ENCODE measurements around the gene DHRS2.
"Not testable (repeated sequence)": the region's sequence is repeated elsewhere in the genome, so short reads cannot be mapped to it uniquely, and the experiment has no call there.

The DHRS2 gene

DNA sequence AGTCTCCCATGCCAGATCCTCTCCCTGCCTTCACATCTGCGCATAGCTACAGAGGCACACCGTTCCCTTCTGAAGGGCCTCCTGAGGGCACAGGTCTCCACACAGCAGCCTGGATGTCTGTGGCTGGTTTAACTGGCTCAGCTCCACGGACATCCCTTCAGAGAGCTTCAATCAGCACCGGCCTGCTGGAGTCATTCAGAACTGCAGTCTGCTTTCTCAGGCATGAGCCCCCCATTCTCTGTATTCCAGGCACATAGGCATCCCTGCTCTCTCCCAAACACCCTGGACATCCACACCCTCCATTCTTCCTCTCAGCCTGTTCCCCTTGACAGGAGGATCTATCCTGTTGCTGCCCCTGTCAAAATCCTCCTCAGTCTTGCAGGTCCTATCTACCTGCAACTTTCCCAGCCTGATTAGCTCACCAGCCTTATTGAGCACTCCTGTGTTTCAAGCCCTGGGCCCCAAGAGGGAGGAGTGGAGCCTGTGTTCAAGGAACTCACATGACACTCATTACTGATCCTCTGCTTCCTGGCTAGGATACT, 2.9 kb upstream of the DHRS2 start:
- DNase-seq (ENCODE audit: low read depth): no peak

DNA sequence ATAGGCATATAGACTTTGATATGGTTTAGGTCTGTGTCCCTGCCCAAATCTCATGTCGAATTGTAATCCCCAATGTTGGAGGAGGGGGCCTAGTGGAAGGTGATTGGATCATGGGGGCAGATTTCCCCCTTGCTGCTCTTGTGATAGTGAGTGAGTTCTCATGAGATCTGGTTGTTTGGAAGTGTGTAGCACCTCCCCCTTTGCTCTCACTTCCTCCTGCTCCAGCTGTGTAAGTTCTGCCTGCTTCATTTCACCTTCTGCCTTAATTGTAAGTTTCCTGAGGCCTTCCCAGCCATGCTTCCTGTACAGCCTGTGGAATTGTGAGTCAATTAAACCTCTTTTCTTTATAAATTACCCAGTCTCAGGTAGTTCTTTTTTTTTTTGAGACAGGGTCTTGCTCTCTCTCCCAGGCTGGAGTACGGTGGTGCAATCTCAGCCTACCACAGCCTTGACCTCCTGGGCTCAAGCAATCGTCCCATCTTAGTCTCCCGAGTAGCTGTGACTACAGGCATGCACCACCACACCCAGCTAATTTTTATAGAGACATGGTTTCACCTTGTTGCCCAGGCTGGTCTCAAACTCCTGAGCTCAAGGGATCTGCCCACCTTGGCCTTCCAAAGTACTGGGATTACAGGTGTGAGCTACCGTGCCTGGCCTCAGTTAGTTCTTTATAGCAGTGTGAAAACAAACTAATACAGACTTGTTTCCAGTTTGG, 1.3 kb upstream of the DHRS2 start:
- not testable (repeated sequence) for DNase-seq (ENCODE audit: low read depth)

GRCh38 chr14:23637312-23637654, 1.1 kb downstream of the DHRS2 start:
- not testable (repeated sequence) for DNase-seq (ENCODE audit: low read depth)

DNA sequence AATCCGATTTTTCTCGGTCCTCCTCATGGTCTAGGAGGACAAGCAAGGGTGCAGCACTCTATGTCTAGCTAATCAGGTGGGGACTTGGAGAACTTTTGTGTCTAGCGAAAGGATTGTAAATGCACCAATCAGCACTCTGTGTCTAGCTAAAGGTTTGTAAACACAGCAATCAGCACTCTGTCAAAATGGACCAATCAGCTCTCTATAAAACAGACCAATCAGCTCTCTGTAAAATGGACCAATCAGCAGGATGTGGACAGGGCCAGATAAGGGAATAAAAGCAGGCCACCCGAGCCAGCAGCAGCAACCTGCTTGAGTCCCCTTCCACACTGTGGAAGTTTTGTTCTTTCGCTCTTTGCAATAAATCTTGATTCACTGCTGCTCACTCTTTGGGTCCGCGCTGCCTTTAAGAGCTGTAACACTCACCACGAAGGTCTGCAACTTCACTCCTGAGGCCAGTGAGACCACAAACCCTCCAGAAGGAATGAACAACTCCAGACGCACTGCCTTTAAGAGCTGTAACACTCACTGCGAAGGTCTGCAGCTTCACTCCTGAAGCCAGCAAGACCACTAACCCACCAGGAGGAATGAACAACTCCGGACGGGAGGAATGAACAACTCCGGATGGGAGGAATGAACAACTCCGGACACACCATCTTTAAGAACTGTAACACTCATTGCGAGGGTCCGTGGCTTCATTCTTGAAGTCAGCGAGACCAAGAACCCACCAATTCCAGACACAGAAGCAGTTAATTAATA, 1.7 kb downstream of the DHRS2 start:
- DNase-seq (ENCODE audit: low read depth): not testable (repeated sequence)

- DNase-seq (ENCODE audit: low read depth): no peak
Observed at GRCh38 chr14:23638414-23639047, 2.4 kb downstream of the DHRS2 start.

- no peak for DNase-seq (ENCODE audit: low read depth)
Observed at GRCh38 chr14:23639048-23639890, 3.1 kb downstream of the DHRS2 start.

DNA sequence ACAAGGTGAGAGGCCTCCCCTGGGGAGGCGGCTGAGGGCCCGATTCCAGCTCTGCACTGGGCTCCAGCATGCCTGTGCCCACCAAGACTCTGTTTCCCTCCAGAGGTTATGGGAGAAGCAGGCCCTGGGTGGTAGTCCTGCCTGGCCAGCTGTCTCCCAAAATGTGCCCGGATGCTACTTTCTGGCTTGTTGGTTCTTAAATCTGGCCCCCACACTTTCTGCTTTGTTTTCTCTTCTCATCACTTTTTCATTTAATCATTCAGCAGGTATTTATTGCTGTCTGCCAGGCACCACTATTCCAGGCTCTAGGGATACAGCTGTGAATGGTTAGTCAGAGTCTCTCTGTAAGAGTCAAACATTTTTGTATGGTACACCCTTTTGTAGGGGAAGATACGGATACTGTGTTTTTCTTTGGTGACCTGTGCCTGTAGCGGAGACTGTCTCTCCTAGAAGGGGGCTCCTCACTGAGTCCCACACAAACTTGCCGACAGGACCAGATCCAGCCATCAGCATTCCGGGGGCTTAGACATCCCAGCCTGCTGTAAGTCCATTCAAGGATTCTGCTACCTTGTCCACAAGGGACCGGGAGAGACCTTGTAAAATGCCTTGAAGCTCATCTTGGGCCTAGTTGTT, 3.8 kb downstream of the DHRS2 start:
- no peak for DNase-seq (ENCODE audit: low read depth)

- DNase-seq (ENCODE audit: low read depth): no peak
Observed at GRCh38 chr14:23640524-23641141, 4.5 kb downstream of the DHRS2 start.

DNA sequence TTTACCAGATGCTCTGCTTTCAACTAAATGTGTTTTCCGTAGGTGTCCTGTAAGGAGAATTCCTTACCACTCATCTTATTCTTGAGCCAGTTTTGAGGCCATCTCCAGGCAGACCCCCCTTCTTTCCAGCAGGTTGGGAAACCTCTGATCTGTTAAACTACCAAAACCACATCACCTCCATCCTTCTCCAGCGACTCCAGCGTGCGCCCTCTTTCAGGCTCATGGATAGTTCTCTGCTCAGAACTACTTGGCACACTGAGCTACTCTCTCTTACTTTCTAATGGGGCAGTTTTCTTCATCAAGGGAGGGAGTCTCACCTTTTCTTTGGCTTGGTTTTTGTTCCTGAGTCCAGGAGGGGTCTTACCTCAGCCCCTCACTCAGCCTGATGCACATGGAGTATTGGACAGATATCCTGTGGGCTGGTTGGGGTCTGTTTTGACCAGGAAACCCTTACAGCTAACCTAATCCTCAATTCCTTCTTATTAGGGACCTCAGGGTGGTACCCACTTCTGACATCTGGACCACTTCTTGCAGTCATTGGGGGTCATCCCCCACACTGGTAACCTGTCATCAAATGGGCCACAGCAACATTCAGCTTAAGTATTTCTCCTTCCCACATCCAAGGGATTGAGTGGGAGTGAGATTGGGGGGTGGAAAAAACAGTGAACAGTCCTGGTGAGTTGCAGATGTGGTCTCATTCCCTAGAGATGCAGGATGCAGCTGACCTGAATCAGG, 5.2 kb downstream of the DHRS2 start:
- DNase-seq (ENCODE audit: low read depth): no peak

DNA sequence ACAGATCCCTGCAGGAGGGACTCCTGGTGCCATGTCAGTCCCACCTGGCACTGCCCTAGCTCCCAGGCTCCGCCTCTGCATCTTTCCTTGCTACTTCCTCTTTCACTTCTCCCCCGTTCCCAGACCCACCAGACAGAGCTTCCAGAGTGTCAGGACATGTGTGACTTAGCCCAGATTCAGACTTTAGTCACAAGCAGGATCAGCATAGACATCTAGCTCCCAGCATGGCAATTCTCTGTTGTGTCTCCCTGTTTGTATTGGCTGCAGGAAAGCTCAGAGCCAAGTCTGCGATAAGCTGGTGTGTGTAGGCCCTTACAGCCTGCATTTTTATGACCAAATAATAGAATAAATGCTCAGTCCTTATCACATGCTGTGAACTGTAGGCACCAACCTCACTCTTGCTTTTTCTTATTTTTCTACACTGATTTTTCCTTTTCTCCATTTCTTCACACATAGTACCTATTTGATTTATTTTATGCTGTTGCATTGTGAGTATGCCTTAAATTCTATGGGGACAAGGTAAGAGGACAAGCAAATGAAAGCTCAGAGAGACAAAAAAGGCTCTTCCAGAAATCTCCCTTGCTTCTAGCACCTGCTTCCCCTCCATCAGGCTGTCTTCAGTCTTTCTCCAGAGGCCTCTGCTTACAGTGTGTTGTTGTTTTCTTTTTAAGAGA, 5.9 kb downstream of the DHRS2 start:
- no peak for DNase-seq (ENCODE audit: low read depth)

DNA sequence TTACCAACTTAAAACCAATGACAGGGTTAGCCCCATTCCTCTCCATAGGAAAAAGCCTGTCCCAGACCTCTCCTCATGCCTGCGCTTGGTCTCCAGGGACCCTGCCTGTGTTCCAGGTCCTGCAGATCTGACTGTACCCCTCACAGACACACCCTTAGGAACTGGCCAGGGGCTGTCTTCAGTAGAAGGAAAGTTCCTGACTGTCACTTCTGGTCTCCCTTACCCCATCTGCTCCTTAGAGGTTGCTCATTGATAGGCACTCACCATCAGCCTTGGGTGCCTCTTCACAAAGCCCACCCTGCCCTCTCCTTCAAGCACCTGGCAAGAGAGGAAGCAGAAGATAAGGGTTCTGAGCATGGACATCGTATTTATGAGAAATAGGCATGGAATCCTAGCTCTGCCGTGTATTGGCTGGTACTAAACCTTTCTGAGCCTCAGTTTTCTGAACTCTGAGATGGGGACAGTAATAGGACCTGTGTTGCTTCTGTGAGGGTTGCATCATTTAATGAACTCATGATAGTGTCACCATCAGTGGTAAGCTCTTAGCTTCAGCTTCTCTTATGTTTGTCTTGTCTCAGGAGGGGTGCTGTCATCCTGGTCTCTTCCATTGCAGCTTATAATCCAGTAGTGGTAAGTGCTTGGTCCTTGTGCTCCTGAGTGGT, 7.5 kb downstream of the DHRS2 start:
- no peak for DNase-seq (ENCODE audit: low read depth)

DNA sequence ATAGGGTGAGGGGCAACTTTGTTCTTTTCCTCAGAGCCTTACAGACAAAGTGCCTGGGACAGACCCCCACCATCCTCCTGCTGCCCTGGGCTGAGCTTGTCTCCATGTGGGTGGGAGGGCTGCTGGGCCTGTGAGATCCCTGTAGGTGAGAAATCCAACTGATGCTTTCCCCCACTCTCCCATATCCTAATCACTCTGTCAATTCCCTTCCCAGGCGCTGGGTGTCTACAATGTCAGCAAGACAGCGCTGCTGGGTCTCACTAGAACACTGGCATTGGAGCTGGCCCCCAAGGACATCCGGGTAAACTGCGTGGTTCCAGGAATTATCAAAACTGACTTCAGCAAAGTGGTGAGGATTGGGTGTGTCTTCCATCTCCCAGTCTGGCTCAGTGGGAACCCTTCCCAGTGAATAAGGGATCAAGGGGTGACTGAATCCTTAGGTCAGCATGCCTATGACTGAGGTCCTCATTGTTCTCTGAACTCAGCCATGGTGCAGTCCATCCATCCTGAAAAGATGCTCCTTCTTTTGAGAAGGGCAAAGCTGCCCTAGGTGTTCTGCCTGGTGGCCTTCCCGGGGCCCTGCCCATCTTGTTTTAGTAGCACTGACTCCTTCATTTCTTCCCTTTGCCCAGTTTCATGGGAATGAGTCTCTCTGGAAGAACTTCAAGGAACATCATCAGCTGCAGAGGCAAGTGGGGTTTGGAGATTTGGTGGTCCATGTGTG, 8.2 kb downstream of the DHRS2 start:
- no peak for DNase-seq (ENCODE audit: low read depth)

DNA sequence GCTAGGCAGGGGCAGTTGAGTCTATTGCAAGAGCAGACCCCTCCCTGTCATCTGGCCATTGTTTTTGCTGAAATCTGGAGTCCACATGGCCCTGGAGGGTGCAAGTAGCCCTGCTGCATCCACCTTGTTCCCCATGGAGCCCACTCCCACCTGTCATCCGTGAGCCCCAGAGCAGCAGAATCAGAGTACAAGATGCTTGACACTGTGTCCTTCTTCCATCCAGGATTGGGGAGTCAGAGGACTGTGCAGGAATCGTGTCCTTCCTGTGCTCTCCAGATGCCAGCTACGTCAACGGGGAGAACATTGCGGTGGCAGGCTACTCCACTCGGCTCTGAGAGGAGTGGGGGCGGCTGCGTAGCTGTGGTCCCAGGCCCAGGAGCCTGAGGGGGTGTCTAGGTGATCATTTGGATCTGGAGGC, 8.8 kb downstream of the DHRS2 start:
- DNase-seq (ENCODE audit: low read depth): no peak

GRCh38 chr14:23645504-23645811, 9.3 kb downstream of the DHRS2 start:
- no peak for DNase-seq (ENCODE audit: low read depth)

DNA sequence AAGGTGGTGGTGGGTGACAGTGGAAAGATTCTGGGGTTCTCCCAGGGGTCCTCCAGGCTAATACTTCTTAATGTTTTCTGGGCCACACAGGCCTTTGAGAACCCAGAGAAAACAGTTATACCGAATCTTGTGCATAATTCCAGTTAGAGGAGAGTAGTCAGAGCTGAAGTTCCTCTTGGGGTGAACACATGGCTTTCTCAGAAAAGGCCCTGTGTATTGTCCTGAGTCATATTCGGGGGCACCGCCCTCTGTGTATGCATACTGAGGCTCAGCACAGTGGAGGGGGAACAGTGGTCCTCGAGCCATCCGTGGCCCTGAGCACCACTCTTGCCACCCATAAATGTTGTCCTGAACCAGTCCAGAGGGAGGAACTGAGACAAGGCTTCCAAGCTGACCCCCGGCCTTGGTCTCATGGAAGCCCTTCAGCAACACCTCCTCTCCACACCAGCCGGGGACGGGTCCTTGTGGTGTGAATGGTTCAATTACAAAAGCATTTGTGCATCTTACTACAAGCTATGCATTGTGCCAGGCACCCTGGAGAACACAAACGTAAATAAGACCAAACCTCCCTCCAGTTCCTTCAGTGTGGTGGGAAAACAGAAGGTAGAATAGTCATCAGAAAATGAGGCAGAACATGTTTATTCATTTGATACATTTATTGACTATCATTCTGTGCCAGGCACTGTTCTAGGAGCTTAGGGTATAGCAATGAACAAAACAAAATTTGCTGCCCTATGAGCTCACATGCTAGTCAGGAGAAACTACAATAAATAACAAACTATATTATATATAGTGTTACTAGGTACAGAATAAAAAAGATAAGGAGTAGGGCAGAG, 9.9 kb downstream of the DHRS2 start:
- DNase-seq (ENCODE audit: low read depth): no peak

GRCh38 chr14:23646648-23647549, 10.7 kb downstream of the DHRS2 start:
- no peak for DNase-seq (ENCODE audit: low read depth)

GRCh38 chr14:23647619-23648018, 11.5 kb downstream of the DHRS2 start:
- no peak for DNase-seq (ENCODE audit: low read depth)
